Measurements from ENCODE around the gene PRSS57. TPM values are rescaled to one million over a fixed set of nuclear protein-coding genes. Genes with fewer than 3 reads are reported as not detected.

Gene PRSS57
- total RNA-seq, 2 experiments from 2014 or later: not detected

- Mint-ChIP-seq H3K27ac (peak overlapping the region; percentile 85), H3K9me3 (no peaks in the 10 kb centered on the region), H3K4me3 (peak overlapping the region; percentile 45), H3K4me1 (peaks cover 16% of the 10 kb centered on the region), H3K36me3 (peaks cover 6% of the 10 kb centered on the region), H3K27me3 (peaks cover 13% of the 10 kb centered on the region)
- POLR2A ChIA-PET: interaction anchor here (0.7 kb wide), 2 partner anchors 72 to 576 kb away, joined by 4 read pairs; no protein-coding TSS in a partner anchor
- no peak for ATAC-seq (ENCODE audit: low read depth)
- DNase-seq: peak; percentile 79
Measured at GRCh38 chr19:664913-665443, 30.3 kb downstream of the PRSS57 start.

GRCh38 chr19:663682-664117 is 31.6 kb downstream of the PRSS57 start:
- ATAC-seq (ENCODE audit: low read depth): no peak
- POLR2A ChIA-PET: interaction anchor here (0.8 to 2.2 kb wide), 11 partner anchors 14 to 153 kb away, joined by 3 to 21 read pairs (median 5); partner anchors contain the start of genes BSG and POLRMT
- H3K4me1 Mint-ChIP-seq: peaks cover 23% of the 10 kb centered on the region
- H3K27me3 Mint-ChIP-seq: peaks cover 6% of the 10 kb centered on the region
- H3K27ac Mint-ChIP-seq: peak overlapping the region; percentile 85
- DNase-seq: no peak
- peak overlapping the region; percentile 88 for H3K4me3 Mint-ChIP-seq
- H3K9me3 Mint-ChIP-seq: no peaks in the 10 kb centered on the region
- peaks cover 8% of the 10 kb centered on the region for H3K36me3 Mint-ChIP-seq

- ATAC-seq (ENCODE audit: low read depth) (peak; percentile 51), DNase-seq (peak; percentile 93)
- POLR2A ChIA-PET: interaction anchor here (0.8 to 2.2 kb wide), 11 partner anchors 14 to 152 kb away, joined by 3 to 21 read pairs (median 5); partner anchors contain the start of genes BSG and POLRMT
- Mint-ChIP-seq H3K4me3 (peak within 1 kb of the TSS; percentile 93), H3K36me3 (peaks cover 8% of the 10 kb centered on the region), H3K27ac (peak within 1 kb of the TSS; percentile 95), H3K9me3 (no peaks in the 10 kb centered on the region), H3K27me3 (no peaks in the 10 kb centered on the region), H3K4me1 (peaks cover 23% of the 10 kb centered on the region)
Measured at GRCh38 chr19:662962-663681, 32.1 kb downstream of the PRSS57 start, which contains the start of gene RNF126. Gene RNF126 (minus strand): TSS chr19:663214. CDS start chr19:663121, 93 bp downstream.

- no peaks in the 10 kb centered on the region for H3K9me3 Mint-ChIP-seq
- no peaks in the 10 kb centered on the region for H3K27me3 Mint-ChIP-seq
- H3K27ac Mint-ChIP-seq: peak overlapping the region; percentile 95
- H3K4me1 Mint-ChIP-seq: peaks cover 23% of the 10 kb centered on the region
- peak; percentile 77 for DNase-seq
- POLR2A ChIA-PET: interaction anchor here (1.0 to 2.2 kb wide), 7 partner anchors 15 to 136 kb away, joined by 3 to 21 read pairs (median 5); partner anchors contain the start of genes BSG and POLRMT
- peak overlapping the region; percentile 93 for H3K4me3 Mint-ChIP-seq
- peaks cover 8% of the 10 kb centered on the region for H3K36me3 Mint-ChIP-seq
- ATAC-seq (ENCODE audit: low read depth): peak; percentile 38
Measured at GRCh38 chr19:662207-662961, 32.9 kb downstream of the PRSS57 start.

GRCh38 chr19:661427-662196 is 33.6 kb downstream of the PRSS57 start:
- H3K9me3 Mint-ChIP-seq: no peaks in the 10 kb centered on the region
- POLR2A ChIA-PET: interaction anchor here (0.7 to 2.1 kb wide), 8 partner anchors 15 to 150 kb away, joined by 3 to 15 read pairs (median 5); partner anchors contain the start of genes FSTL3 and POLRMT
- ATAC-seq (ENCODE audit: low read depth) (peak; percentile 57), DNase-seq (peak; percentile 72)
- peak overlapping the region; percentile 93 for H3K4me3 Mint-ChIP-seq
- H3K36me3 Mint-ChIP-seq: peaks cover 8% of the 10 kb centered on the region
- H3K27ac Mint-ChIP-seq: peak overlapping the region; percentile 95
- peaks cover 23% of the 10 kb centered on the region for H3K4me1 Mint-ChIP-seq
- H3K27me3 Mint-ChIP-seq: no peaks in the 10 kb centered on the region

- ATAC-seq (ENCODE audit: low read depth): peak; percentile 7
- Mint-ChIP-seq H3K27ac (peak overlapping the region; percentile 95), H3K4me1 (peaks cover 24% of the 10 kb centered on the region)
Measured at GRCh38 chr19:660793-661426, 34.3 kb downstream of the PRSS57 start.

GRCh38 chr19:658916-659839 is 36.1 kb downstream of the PRSS57 start:
- Mint-ChIP-seq H3K27me3 (no peaks in the 10 kb centered on the region), H3K4me1 (peaks cover 22% of the 10 kb centered on the region), H3K9me3 (no peaks in the 10 kb centered on the region), H3K36me3 (peaks cover 10% of the 10 kb centered on the region), H3K27ac (no peak overlapping the region), H3K4me3 (peak overlapping the region; percentile 93)
- ATAC-seq (ENCODE audit: low read depth) (no peak), DNase-seq (no peak)
- POLR2A ChIA-PET: interaction anchor here (0.7 to 1.6 kb wide), 3 partner anchors 12 to 27 kb away, joined by 3 to 5 read pairs (median 4); no protein-coding TSS in a partner anchor

More at GRCh38 chr19:660793-661426, 34.3 kb downstream of the PRSS57 start:
- Mint-ChIP-seq H3K27me3 (no peaks in the 10 kb centered on the region), H3K36me3 (peaks cover 8% of the 10 kb centered on the region), H3K9me3 (no peaks in the 10 kb centered on the region), H3K4me3 (peak overlapping the region; percentile 93)
- POLR2A ChIA-PET: interaction anchor here (0.6 to 2.1 kb wide), 12 partner anchors 16 to 222 kb away, joined by 3 to 15 read pairs (median 4); partner anchors contain the start of genes BSG, CDC34, FSTL3 and POLRMT
- no peak for DNase-seq

- no peak for ATAC-seq (ENCODE audit: low read depth)
- POLR2A ChIA-PET: interaction anchor here (1.2 kb wide), 1 partner anchor 11 kb away, joined by 5 read pairs; no protein-coding TSS in a partner anchor
- Mint-ChIP-seq H3K36me3 (peaks cover 10% of the 10 kb centered on the region), H3K9me3 (no peaks in the 10 kb centered on the region), H3K4me3 (no peak overlapping the region), H3K27ac (no peak overlapping the region), H3K4me1 (peaks cover 17% of the 10 kb centered on the region), H3K27me3 (no peaks in the 10 kb centered on the region)
- no peak for DNase-seq
Measured at GRCh38 chr19:658059-658839, 37.0 kb downstream of the PRSS57 start.

GRCh38 chr19:657611-658010 is 37.6 kb downstream of the PRSS57 start:
- H3K4me3 Mint-ChIP-seq: no peak overlapping the region
- peaks cover 17% of the 10 kb centered on the region for H3K4me1 Mint-ChIP-seq
- H3K27me3 Mint-ChIP-seq: no peaks in the 10 kb centered on the region
- ATAC-seq (ENCODE audit: low read depth) (no peak), DNase-seq (no peak)
- H3K9me3 Mint-ChIP-seq: no peaks in the 10 kb centered on the region
- H3K36me3 Mint-ChIP-seq: peaks cover 10% of the 10 kb centered on the region
- POLR2A ChIA-PET: no interaction called here
- no peak overlapping the region for H3K27ac Mint-ChIP-seq

GRCh38 chr19:656751-657559 is 38.3 kb downstream of the PRSS57 start:
- POLR2A ChIA-PET: interaction anchor here (1.0 kb wide), 1 partner anchor 23 kb away, joined by 3 read pairs; no protein-coding TSS in a partner anchor
- Mint-ChIP-seq H3K27me3 (no peaks in the 10 kb centered on the region), H3K27ac (no peak overlapping the region), H3K4me3 (no peak overlapping the region), H3K4me1 (peaks cover 17% of the 10 kb centered on the region), H3K36me3 (peaks cover 9% of the 10 kb centered on the region), H3K9me3 (no peaks in the 10 kb centered on the region)
- DNase-seq: no peak
- no peak for ATAC-seq (ENCODE audit: low read depth)

Measured in activated naive CD8-positive, alpha-beta T cell treated with anti-CD3 and anti-CD28 coated beads, Interleukin-2, amount 10 ng/mL, durations not matched to agents 7 days and 5 days (primary cell).